Endothelial cell of umbilical vein (primary cell): ENCODE results near the gene CLDN14. TPM values are rescaled to one million over a fixed set of nuclear protein-coding genes. Genes with fewer than 3 reads are reported as not detected.

Source experiments
- BruUV-seq: library from RNA; stranded (reverse); fragments of 400-500 nt; replicated peaks from 2 replicates; lab custom pipeline; 2021; lab: Mats Ljungman, UMichigan
- CTCF ChIA-PET: fragments of 300-600, 350-600 bp; sonication (Branson Sonifier 250); formaldehyde crosslinking; loops from one replicate; lab custom pipeline; 2021; ENCODE audit warnings: antibody characterized with exemption, inconsistent platforms; lab: Charles Lee
- POLR2A ChIA-PET: fragments of 300-600, 350-600 bp; sonication (Branson Sonifier 250); formaldehyde crosslinking; loops from one replicate; lab custom pipeline; 2021; ENCODE audit warnings: antibody characterized with exemption, inconsistent platforms; lab: Charles Lee
- DNase-seq: peaks from one replicate; pipeline ENCODE4 v3.0.0-alpha.2; 2011; ENCODE audit warnings: low read depth, low spot score
- FAIRE-seq: peaks from 2 replicates; lab custom pipeline; 2011; peaks lifted over from hg19 to GRCh38; lab: Jason Lieb, UNC
- H2AFZ ChIP-seq: 2 replicates; pipeline ENCODE4 v1.6.0; 2012; ENCODE audit warnings: low read depth, low read length, control low read depth, inconsistent platforms
- H3K27ac ChIP-seq: 2 replicates; pipeline ENCODE4 v1.5.1; 2011; ENCODE audit warnings: low read depth, mild to moderate bottlenecking, control low read depth, low read length, moderate library complexity; ENCODE audit not compliant: insufficient read depth
- H3K27me3 ChIP-seq, 2 experiments: 2 replicates each; pipeline versions ENCODE4 v1.6.0 to v1.6.1; 2011; ENCODE audit warnings: low read length in 2 of 2, mixed read lengths in 1 of 2; ENCODE audit not compliant: control insufficient read depth in 2 of 2, insufficient read depth in 2 of 2
- H3K36me3 ChIP-seq, 2 experiments: 2 replicates in 1 of 2; 3 replicates in 1 of 2; pipeline ENCODE4 v1.5.1; 2011; ENCODE audit warnings: low read length in 2 of 2, mild to moderate bottlenecking in 1 of 2, moderate library complexity in 1 of 2; ENCODE audit not compliant: control insufficient read depth in 2 of 2, insufficient read depth in 2 of 2; ENCODE audit errors: extremely low read depth in 1 of 2
- H3K4me1 ChIP-seq: 3 replicates; pipeline ENCODE4 v1.5.1; 2011; ENCODE audit warnings: mild to moderate bottlenecking, low read length; ENCODE audit not compliant: control insufficient read depth, insufficient read depth; ENCODE audit errors: extremely low read depth
- H3K4me2 ChIP-seq: 2 replicates; pipeline ENCODE4 v1.6.1; 2011; ENCODE audit warnings: low read length, control low read depth, mixed read lengths; ENCODE audit not compliant: insufficient read depth
- H3K4me3 ChIP-seq, 3 experiments: fragments of 200-600 bp in 1 of 3; sonication (generic), shearing (Covaris generic) in 1 of 3; replicated peaks in 1 of 3; 2 replicates each; pipeline ENCODE4 v1.5.1; 2011 to 2016; ENCODE audit warnings: control low read depth in 3 of 3, low read length in 3 of 3, mild to moderate bottlenecking in 2 of 3, inconsistent platforms in 1 of 3, low read depth in 1 of 3, moderate library complexity in 1 of 3; ENCODE audit not compliant: insufficient read depth in 1 of 3
- H3K79me2 ChIP-seq: 2 replicates; pipeline ENCODE4 v1.6.0; 2012; ENCODE audit warnings: low read length, inconsistent platforms; ENCODE audit not compliant: control insufficient read depth, insufficient read depth
- H3K9ac ChIP-seq: replicated peaks from 2 replicates; pipeline ENCODE3; 2011; ENCODE audit warnings: low read length, control low read depth; ENCODE audit not compliant: insufficient read depth; ENCODE audit errors: extremely low read depth
- H3K9me1 ChIP-seq: replicated peaks from 3 replicates; pipeline ENCODE4 v1.6.0; 2011; ENCODE audit warnings: mild to moderate bottlenecking, low read length; ENCODE audit not compliant: control insufficient read depth, insufficient read depth; ENCODE audit errors: extremely low read depth
- H3K9me3 ChIP-seq: replicated peaks from 2 replicates; pipeline ENCODE4 v1.5.1; 2012; ENCODE audit warnings: low read length, inconsistent platforms; ENCODE audit not compliant: control insufficient read depth, insufficient read depth
- H4K20me1 ChIP-seq: replicated peaks from 2 replicates; pipeline ENCODE3; 2011; ENCODE audit warnings: mild to moderate bottlenecking, low read length; ENCODE audit not compliant: control insufficient read depth, insufficient read depth; ENCODE audit errors: extremely low read depth
- EZH2 ChIP-seq: IDR thresholded peaks from 2 replicates; pipeline ENCODE4 v1.6.1; 2012; ENCODE audit warnings: borderline replicate concordance, low read depth, mild to moderate bottlenecking, moderate library complexity, low read length, inconsistent platforms; ENCODE audit not compliant: severe bottlenecking
- FOS ChIP-seq: IDR thresholded peaks from 2 replicates; pipeline ENCODE4 v1.6.1; 2011; ENCODE audit warnings: mild to moderate bottlenecking, low read length, moderate library complexity, borderline replicate concordance; ENCODE audit not compliant: insufficient read depth
- GATA2 ChIP-seq: IDR thresholded peaks from 2 replicates; pipeline ENCODE4 v1.7.0; 2011; ENCODE audit warnings: low read depth, mild to moderate bottlenecking, moderate library complexity, mixed read lengths, low read length; ENCODE audit not compliant: insufficient read length, insufficient read depth
- JUN ChIP-seq: IDR thresholded peaks from 2 replicates; pipeline ENCODE4 v1.6.1; 2011; ENCODE audit warnings: borderline replicate concordance, low read depth; ENCODE audit not compliant: insufficient read length, insufficient read depth
- MYC ChIP-seq: IDR thresholded peaks from one replicate; pipeline ENCODE4 v1.6.1; 2011; ENCODE audit warnings: mild to moderate bottlenecking, low read depth, low read length
- POLR2A ChIP-seq: IDR thresholded peaks from 2 replicates; pipeline ENCODE4 v1.6.1; 2012; ENCODE audit warnings: low read depth, mild to moderate bottlenecking, control low read depth, low read length
- POLR2AphosphoS5 ChIP-seq: IDR thresholded peaks from 2 replicates; pipeline ENCODE4 v1.6.1; 2012; ENCODE audit warnings: low read depth, mild to moderate bottlenecking, control low read depth, low read length, moderate library complexity; ENCODE audit not compliant: insufficient read depth
- dilution Hi-C: fragments of 300-500 bp; cut with MboI; formaldehyde crosslinking; loops from one replicate; pipeline ENCODE4 v1.15.0; 2019; ENCODE audit warnings: low sequenced_read_pairs; ENCODE audit not compliant: extremely low pct_ligation_motif_present
- intact Hi-C: fragments of 100-400 bp; cut with micrococcal nuclease; formaldehyde crosslinking; loops from one replicate; pipeline ENCODE4 v1.10.0; 2022
- polyA plus RNA-seq, 4 experiments: library from polyadenylated mRNA; depleted of rRNA in 3 of 4; stranded (reverse) in 3 of 4; unstranded in 1 of 4; fragments of >200 nt; gene quantifications; 2 replicates each; pipeline versions ENCODE4 v1.2.1 to v1.2.3, GENCODE V29; 2011 to 2012; ENCODE audit warnings: missing spikeins in 1 of 4
- total RNA-seq: library from RNA; stranded (reverse); gene quantifications from 2 replicates; pipeline ENCODE4 v1.2.3, GENCODE V29; 2021
- TF ChIP-seq, protein P1 (sequence below): IDR thresholded peaks from 2 replicates; pipeline ENCODE4 v1.6.1; 2011; ENCODE audit not compliant: insufficient read depth, insufficient read length
- TF ChIP-seq, protein P2 (sequence below), 2 donors: IDR thresholded peaks; 1 replicate in 1 of 2; 2 replicates in 1 of 2; pipeline ENCODE4 v1.5.1; 2011; ENCODE audit warnings: low read length in 2 of 2, mild to moderate bottlenecking in 2 of 2, moderate library complexity in 2 of 2, control low read depth in 1 of 2, inconsistent platforms in 1 of 2, low read depth in 1 of 2; ENCODE audit not compliant: insufficient read depth in 1 of 2; ENCODE audit errors: extremely low read depth in 1 of 2

CLDN14 gene
- total and polyA plus RNA-seq, 2 donors (not counting 3 experiments of a cell fraction or from before 2014, with no cell fraction given), result 1.0 to 2.5 TPM

DNA sequence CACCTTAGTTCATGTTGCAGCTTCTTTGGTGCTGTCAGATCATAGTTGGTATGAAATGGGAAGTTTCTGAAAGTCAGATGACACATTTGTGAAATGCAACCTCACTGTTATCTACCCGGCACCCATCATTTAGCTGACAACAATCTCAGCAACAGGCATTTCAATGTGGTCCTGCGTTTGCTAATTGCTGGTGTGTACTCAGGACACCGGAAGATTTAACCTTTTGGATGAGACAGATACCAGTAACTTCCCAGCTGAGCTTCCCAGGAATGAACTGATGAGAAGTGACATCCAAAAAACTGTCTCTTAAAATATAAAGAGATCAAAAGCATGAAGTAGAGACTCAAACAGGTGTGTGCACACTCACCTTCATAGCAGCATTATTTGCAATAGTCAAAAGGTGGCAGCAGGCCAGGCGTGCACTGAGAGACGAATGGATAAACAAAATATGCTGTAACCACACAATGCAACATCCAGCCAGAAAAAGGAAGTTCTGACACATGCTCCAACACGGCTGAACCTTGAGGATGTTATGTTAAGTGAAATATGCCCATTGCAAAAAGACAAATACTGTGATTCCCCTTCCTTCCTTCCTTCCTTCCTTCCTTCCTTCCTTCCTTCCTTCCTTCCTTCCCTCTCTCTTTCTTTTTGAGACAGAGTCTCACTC, 7.9 kb upstream of the CLDN14 start:
- no peaks in the 10 kb centered on the region for H3K27me3 ChIP-seq
- no peak overlapping the region for H3K4me3 ChIP-seq
- dilution Hi-C loops (no loop called here), intact Hi-C loops (no loop called here)
- DNase-seq (peak; percentile 73), FAIRE-seq (peak; percentile 83)
- H3K9me3 ChIP-seq, result no peaks in the 10 kb centered on the region
- H3K27ac ChIP-seq, result peak overlapping the region; percentile 34
- no peaks in the 10 kb centered on the region for H3K9me1 ChIP-seq
- no peaks in the 10 kb centered on the region for H3K36me3 ChIP-seq
- TSS peak; percentile 1 for BruUV-seq
- ChIA-PET POLR2A (no interaction called here), CTCF (interaction anchor here (0.7 to 0.9 kb wide), 2 partner anchors 30 to 59 kb away, joined by 3 to 5 read pairs; no protein-coding TSS in a partner anchor)
- H3K9ac ChIP-seq, result no peak overlapping the region
- no peak for TF ChIP-seq MYC
- TF ChIP-seq GATA2, result peak; percentile 20
- TF ChIP-seq, protein P1, sequence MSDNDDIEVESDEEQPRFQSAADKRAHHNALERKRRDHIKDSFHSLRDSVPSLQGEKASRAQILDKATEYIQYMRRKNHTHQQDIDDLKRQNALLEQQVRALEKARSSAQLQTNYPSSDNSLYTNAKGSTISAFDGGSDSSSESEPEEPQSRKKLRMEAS, result no peak
- no peak for TF ChIP-seq POLR2A
- no peak for TF ChIP-seq POLR2AphosphoS5
- TF ChIP-seq JUN, result peak; percentile 25
- no peaks in the 10 kb centered on the region for H3K79me2 ChIP-seq
- peaks cover 5% of the 10 kb centered on the region for H3K4me1 ChIP-seq
- H2AFZ ChIP-seq, result no peak overlapping the region
- no peaks in the 10 kb centered on the region for H4K20me1 ChIP-seq
- no peak overlapping the region for H3K4me2 ChIP-seq

DNA sequence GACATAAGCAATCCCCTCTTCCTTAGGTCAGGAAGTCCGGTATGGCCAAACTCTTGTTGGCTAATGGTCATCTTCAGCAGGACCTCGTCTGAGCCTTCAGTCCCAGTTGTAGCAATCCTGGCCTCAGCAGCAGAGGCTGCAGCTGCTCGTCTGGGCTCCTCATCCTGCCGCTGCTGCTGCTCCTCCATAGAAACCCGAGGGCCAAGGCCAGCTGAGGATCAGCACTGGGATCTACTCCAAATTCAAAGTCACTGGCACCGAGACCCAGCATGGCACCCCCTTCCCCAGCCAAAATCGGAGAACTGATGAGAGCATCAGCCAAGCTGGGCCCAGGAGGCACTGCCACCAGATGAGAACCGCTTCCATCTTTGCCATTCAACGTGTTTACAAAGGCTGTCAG, 6.3 kb upstream of the CLDN14 start:
- CTCF ChIA-PET, result no interaction called here
- no TSS peak for BruUV-seq

More for the DNA sequence above, 6.3 kb upstream of the CLDN14 start:
- Histone ChIP-seq H3K4me1 (peaks cover 5% of the 10 kb centered on the region), H3K9ac (no peak overlapping the region), H2AFZ (no peak overlapping the region), H3K27me3 (no peaks in the 10 kb centered on the region), H3K9me3 (no peaks in the 10 kb centered on the region), H3K4me3 (no peak overlapping the region), H3K27ac (no peak overlapping the region), H3K36me3 (peaks cover 0 to 2% of the 10 kb centered on the region in 2 experiments), H3K9me1 (no peaks in the 10 kb centered on the region), H3K4me2 (no peak overlapping the region), H3K79me2 (peaks cover 2% of the 10 kb centered on the region), H4K20me1 (no peaks in the 10 kb centered on the region)
- intact Hi-C loops, result no loop called here
- FAIRE-seq, result no peak
- dilution Hi-C loops, result no loop called here
- TF ChIP-seq, protein P1, result no peak
- TF ChIP-seq, protein P2, sequence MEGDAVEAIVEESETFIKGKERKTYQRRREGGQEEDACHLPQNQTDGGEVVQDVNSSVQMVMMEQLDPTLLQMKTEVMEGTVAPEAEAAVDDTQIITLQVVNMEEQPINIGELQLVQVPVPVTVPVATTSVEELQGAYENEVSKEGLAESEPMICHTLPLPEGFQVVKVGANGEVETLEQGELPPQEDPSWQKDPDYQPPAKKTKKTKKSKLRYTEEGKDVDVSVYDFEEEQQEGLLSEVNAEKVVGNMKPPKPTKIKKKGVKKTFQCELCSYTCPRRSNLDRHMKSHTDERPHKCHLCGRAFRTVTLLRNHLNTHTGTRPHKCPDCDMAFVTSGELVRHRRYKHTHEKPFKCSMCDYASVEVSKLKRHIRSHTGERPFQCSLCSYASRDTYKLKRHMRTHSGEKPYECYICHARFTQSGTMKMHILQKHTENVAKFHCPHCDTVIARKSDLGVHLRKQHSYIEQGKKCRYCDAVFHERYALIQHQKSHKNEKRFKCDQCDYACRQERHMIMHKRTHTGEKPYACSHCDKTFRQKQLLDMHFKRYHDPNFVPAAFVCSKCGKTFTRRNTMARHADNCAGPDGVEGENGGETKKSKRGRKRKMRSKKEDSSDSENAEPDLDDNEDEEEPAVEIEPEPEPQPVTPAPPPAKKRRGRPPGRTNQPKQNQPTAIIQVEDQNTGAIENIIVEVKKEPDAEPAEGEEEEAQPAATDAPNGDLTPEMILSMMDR (IDR thresholded peaks at IDR 0.05; ENCODE audit: extremely low read depth in 1 of 2, insufficient read depth in 1 of 2, low read depth in 1 of 2, low read length in 2 of 2), result no peak
- TF ChIP-seq MYC (no peak), POLR2A (no peak), JUN (no peak), GATA2 (no peak), EZH2 (no peak), FOS (no peak), POLR2AphosphoS5 (no peak)
- DNase-seq, result no peak
- POLR2A ChIA-PET, result interaction anchor here (0.9 kb wide), 1 partner anchor 29 kb away, joined by 3 read pairs; no protein-coding TSS in a partner anchor
